ENCODE measurements around the gene RBPMS2.
A peak's percentile ranks its signal among the peaks of the same experiment; 100 is the strongest.
"Not testable (repeated sequence)": the region's sequence is repeated elsewhere in the genome, so short reads cannot be mapped to it uniquely, and the experiment has no call there.

The RBPMS2 gene

GRCh38 chr15:64751464-64751863 is 23.9 kb downstream of the RBPMS2 start:
- no peak for DNase-seq

GRCh38 chr15:64749999-64750657 is 25.3 kb downstream of the RBPMS2 start:
- DNase-seq, result no peak

- DNase-seq, result no peak
These were observed 26.2 kb downstream of the RBPMS2 start for GRCh38 chr15:64749167-64749566.

GRCh38 chr15:64748251-64748650 is 27.1 kb downstream of the RBPMS2 start:
- DNase-seq, result no peak

GRCh38 chr15:64747578-64747977 is 27.8 kb downstream of the RBPMS2 start:
- no peak for DNase-seq

GRCh38 chr15:64746921-64747320 is 28.5 kb downstream of the RBPMS2 start:
- no peak for DNase-seq

- no peak for DNase-seq
These were observed 29.0 kb downstream of the RBPMS2 start for GRCh38 chr15:64746356-64746755.

- DNase-seq, result no peak
These were observed 31.7 kb downstream of the RBPMS2 start for GRCh38 chr15:64743691-64744090.

- DNase-seq, result no peak
These were observed 32.5 kb downstream of the RBPMS2 start for GRCh38 chr15:64742921-64743320.

GRCh38 chr15:64742385-64742784 is 33.0 kb downstream of the RBPMS2 start:
- no peak for DNase-seq

GRCh38 chr15:64741708-64742107 is 33.7 kb downstream of the RBPMS2 start:
- DNase-seq, result not testable (repeated sequence)

- DNase-seq, result no peak
These were observed 34.8 kb downstream of the RBPMS2 start for GRCh38 chr15:64740311-64741170.

- no peak for DNase-seq
These were observed 35.7 kb downstream of the RBPMS2 start for GRCh38 chr15:64739577-64740143.

GRCh38 chr15:64739156-64739555 is 36.2 kb downstream of the RBPMS2 start:
- no peak for DNase-seq

GRCh38 chr15:64738226-64739095 is 36.9 kb downstream of the RBPMS2 start:
- DNase-seq, result no peak

GRCh38 chr15:64732156-64732860 is 43.1 kb downstream of the RBPMS2 start:
- DNase-seq, result no peak

GRCh38 chr15:64731805-64732151 is 43.6 kb downstream of the RBPMS2 start:
- no peak for DNase-seq

GRCh38 chr15:64731012-64731804 is 44.2 kb downstream of the RBPMS2 start:
- peak; percentile 83 for DNase-seq

GRCh38 chr15:64730151-64730550 is 45.2 kb downstream of the RBPMS2 start:
- DNase-seq, result no peak

GRCh38 chr15:64720188-64720587 is 55.2 kb downstream of the RBPMS2 start:
- DNase-seq, result no peak

- DNase-seq, result no peak
These were observed 57.5 kb downstream of the RBPMS2 start for GRCh38 chr15:64717735-64718495.
